ENCODE results near the gene HDAC9.

HDAC9 gene

DNA sequence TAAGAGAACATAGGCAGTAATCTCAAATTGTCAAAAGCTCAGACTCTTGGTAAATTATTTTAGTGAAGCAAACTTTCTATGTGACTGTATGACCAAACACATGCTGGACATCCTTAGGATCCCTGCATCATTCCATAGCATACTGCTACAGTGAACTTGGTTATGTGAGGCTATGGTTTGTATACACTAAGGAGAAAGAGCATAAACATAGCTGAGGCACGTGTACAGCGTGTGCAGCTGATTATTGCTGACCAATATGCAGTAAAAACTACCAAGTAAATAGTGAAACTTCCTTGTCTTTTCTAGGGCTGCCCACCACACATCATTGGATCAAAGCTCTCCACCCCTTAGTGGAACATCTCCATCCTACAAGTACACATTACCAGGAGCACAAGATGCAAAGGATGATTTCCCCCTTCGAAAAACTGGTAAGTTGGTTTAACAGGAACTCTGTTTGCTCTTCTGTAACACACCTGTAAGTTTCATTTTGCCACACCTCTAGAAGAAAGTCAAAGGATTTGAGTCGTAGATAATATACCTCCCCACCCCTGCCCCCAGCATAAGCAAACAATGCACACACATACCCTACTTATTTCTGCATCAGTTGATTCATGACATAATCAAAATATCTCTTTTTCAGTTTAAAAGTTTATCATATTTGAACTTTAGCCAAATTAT lies 98.2 kb downstream of the HDAC9 start:
- H3K4me2 ChIP-seq: no peak overlapping the region
- H3K27ac ChIP-seq: no peak overlapping the region
- H3K9me3 ChIP-seq: peaks cover 2% of the 10 kb centered on the region; the same call in 1 of the 2 replicates
- H3K36me3 ChIP-seq: peaks cover 71% of the 10 kb centered on the region
- peaks cover 7% of the 10 kb centered on the region; the same call in 1 of the 2 replicates for H3K4me1 ChIP-seq
- no peak overlapping the region for H3K4me3 ChIP-seq
- no peaks in the 10 kb centered on the region for H4K20me1 ChIP-seq
- H3K27me3 ChIP-seq: no peaks in the 10 kb centered on the region
- H3K9ac ChIP-seq: no peak overlapping the region
- TF ChIP-seq Cebpa-rat (IDR thresholded peaks at IDR 0.05): no peak

DNA sequence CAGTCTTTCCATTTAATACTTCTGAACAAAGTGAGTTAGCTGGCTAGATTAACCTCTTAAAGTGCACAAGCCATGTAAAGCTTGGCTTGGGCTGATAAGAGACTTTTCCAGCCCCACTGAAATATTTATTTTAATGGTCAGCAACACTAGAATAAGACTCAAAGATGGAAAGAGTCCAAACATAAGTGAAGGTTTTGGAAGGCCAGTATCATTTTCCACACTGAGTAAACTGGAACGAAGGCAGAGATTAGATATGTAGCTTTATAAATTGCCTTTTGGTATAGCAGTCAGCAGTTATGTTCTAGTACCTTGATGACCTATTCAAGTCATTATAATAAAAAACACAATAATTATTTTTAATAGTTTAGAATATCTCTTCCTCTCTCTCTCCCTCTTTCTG lies 102.2 kb downstream of the HDAC9 start:
- Histone ChIP-seq H3K4me2 (no peak overlapping the region), H3K27me3 (no peaks in the 10 kb centered on the region), H3K4me3 (no peak overlapping the region), H3K9ac (no peak overlapping the region), H3K9me3 (peaks cover 38% of the 10 kb centered on the region), H4K20me1 (no peaks in the 10 kb centered on the region), H3K4me1 (no peaks in the 10 kb centered on the region), H3K27ac (no peak overlapping the region), H3K36me3 (peaks cover 86% of the 10 kb centered on the region)
- no peak for TF ChIP-seq Cebpa-rat (IDR thresholded peaks at IDR 0.05)

DNA sequence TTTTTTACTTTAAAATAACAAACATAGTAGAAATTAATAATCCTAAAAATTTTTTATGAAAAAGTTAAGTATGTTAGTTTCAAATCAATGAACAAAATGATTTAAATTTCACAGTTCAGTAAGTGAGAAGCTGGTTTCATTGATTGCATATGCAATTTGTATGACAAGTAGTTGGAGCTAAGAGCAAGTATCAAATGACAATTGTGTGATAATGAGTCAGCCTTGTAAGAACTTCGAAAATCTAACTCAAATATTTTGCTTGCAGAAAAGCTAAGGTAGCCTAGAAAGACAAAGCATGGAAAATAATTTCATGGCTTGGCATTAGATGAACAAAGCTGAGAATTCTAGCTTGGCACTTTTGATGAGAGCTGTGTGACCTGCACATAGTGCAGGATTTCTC lies 111.5 kb downstream of the HDAC9 start:
- H3K9ac ChIP-seq: no peak overlapping the region
- no peak for TF ChIP-seq Cebpa-rat (IDR thresholded peaks at IDR 0.05)
- H4K20me1 ChIP-seq: no peaks in the 10 kb centered on the region
- peaks cover 32% of the 10 kb centered on the region for H3K9me3 ChIP-seq
- peaks cover 69% of the 10 kb centered on the region for H3K36me3 ChIP-seq
- no peak overlapping the region for H3K4me2 ChIP-seq
- H3K27ac ChIP-seq: no peak overlapping the region
- H3K4me1 ChIP-seq: no peaks in the 10 kb centered on the region
- H3K4me3 ChIP-seq: no peak overlapping the region
- H3K27me3 ChIP-seq: no peaks in the 10 kb centered on the region

DNA sequence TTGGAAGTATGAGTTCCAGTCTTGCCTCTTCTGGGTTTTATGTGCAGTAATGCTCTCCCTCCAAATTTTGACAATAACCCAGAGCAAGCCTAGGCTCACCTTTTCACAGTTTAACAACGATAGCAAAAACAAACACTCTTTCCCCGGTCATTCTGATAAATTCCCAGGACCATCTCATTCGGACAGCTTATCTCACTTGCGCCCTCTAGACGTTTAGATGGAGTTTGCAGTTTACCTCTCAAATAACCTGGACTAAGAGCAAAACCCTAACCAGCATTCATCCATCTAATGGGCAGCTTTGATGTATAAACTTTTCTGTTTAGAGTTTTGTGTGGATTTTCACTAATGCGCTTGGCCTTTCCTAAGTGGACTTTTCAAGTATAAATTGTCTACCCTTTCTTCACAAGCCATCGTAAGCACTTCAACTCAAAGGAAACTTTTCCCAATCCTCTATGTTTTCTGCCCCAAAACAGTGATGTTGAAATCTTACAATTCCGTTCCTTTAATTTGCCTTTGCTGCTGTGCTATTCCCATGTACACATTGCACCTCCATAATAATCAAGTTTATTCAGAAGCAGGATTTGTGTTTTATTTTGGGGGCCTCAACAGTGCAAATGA lies 114.9 kb downstream of the HDAC9 start:
- H4K20me1 ChIP-seq: no peaks in the 10 kb centered on the region
- no peaks in the 10 kb centered on the region for H3K4me1 ChIP-seq
- peaks cover 6% of the 10 kb centered on the region for H3K9me3 ChIP-seq
- H3K4me2 ChIP-seq: no peak overlapping the region
- no peak for TF ChIP-seq Cebpa-rat (IDR thresholded peaks at IDR 0.05)
- peaks cover 56% of the 10 kb centered on the region for H3K36me3 ChIP-seq
- no peaks in the 10 kb centered on the region for H3K27me3 ChIP-seq
- H3K9ac ChIP-seq: no peak overlapping the region
- H3K27ac ChIP-seq: no peak overlapping the region
- no peak overlapping the region for H3K4me3 ChIP-seq

DNA sequence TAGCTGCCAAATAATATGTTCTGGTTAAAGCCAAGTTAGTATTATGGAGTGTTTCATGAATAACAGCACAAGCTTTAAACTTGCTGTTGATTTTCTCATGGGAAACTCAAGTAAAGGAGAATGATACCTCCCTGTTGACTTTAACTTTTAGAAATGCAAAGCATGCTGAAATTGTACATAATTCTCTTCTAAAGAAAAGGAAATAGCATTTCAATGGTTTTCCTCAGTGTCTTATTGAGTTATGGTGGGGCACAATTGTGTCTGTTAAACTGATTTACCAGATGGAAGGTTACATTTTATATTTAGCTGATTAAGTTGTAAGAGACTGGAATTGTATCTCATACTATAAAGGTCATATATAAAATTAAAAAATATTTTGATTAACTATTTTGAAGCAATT lies 119.3 kb downstream of the HDAC9 start:
- Histone ChIP-seq H3K27me3 (no peaks in the 10 kb centered on the region), H3K36me3 (peaks cover 51% of the 10 kb centered on the region), H3K4me2 (no peak overlapping the region), H3K9me3 (no peaks in the 10 kb centered on the region), H3K4me1 (no peaks in the 10 kb centered on the region), H3K27ac (no peak overlapping the region), H3K4me3 (no peak overlapping the region), H4K20me1 (no peaks in the 10 kb centered on the region), H3K9ac (no peak overlapping the region)
- TF ChIP-seq Cebpa-rat (IDR thresholded peaks at IDR 0.05): no peak

DNA sequence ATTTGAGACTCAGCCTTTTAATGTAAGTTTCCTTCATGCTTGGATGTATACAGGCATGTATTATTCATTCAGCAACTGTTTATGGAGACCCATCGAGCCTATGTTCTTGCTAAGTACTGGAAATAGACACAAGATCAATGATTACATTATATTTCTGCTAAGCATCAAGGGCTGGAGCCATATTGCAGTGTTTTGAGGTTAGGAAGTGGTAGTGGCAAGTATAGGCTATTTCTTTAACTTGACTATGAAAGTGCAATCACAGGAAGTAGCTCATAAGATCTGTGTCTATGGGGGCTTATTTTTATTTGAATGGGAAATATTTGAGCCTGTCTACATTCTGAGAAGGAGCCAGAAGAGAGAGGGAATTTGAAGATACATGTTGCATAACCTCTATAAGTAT lies 123.8 kb downstream of the HDAC9 start:
- peaks cover 57% of the 10 kb centered on the region for H3K36me3 ChIP-seq
- no peak for TF ChIP-seq Cebpa-rat (IDR thresholded peaks at IDR 0.05)
- no peaks in the 10 kb centered on the region for H3K4me1 ChIP-seq
- H3K4me2 ChIP-seq: no peak overlapping the region
- H3K9me3 ChIP-seq: no peaks in the 10 kb centered on the region
- no peak overlapping the region for H3K27ac ChIP-seq
- H3K9ac ChIP-seq: no peak overlapping the region
- H4K20me1 ChIP-seq: no peaks in the 10 kb centered on the region
- H3K27me3 ChIP-seq: no peaks in the 10 kb centered on the region
- no peak overlapping the region for H3K4me3 ChIP-seq

DNA sequence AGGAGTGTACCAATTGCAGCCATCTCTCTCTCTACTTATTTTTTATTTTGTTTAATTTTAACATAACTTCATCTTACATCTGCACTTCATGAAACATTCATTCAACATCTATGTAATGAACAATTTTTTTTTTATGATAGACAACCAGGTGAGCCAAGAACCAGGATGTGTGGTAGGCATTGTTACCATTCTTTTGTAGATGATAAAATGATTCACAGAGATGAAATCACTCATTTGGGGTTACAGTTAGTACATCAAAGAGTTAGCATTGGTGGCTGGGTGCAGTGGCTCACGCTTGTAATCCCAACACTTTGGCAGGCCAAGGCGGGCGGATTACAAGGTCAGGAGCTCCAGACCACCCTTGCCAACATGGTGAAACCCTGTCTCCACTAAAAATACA lies 127.8 kb downstream of the HDAC9 start:
- H3K4me1 ChIP-seq: no peaks in the 10 kb centered on the region

GRCh38 chr7:18624459-18624858 lies 128.9 kb downstream of the HDAC9 start:
- H3K9ac ChIP-seq: no peak overlapping the region
- H3K36me3 ChIP-seq: peaks cover 75% of the 10 kb centered on the region
- H3K9me3 ChIP-seq: no peaks in the 10 kb centered on the region
- H4K20me1 ChIP-seq: no peaks in the 10 kb centered on the region
- no peak overlapping the region for H3K27ac ChIP-seq
- H3K27me3 ChIP-seq: no peaks in the 10 kb centered on the region
- no peak overlapping the region for H3K4me3 ChIP-seq
- TF ChIP-seq Cebpa-rat (IDR thresholded peaks at IDR 0.05): no peak
- H3K4me1 ChIP-seq: no peaks in the 10 kb centered on the region
- H3K4me2 ChIP-seq: no peak overlapping the region

More for the DNA sequence above, 127.8 kb downstream of the HDAC9 start:
- Histone ChIP-seq H3K27me3 (no peaks in the 10 kb centered on the region), H3K4me2 (no peak overlapping the region), H3K27ac (no peak overlapping the region), H3K9me3 (no peaks in the 10 kb centered on the region), H4K20me1 (no peaks in the 10 kb centered on the region), H3K4me3 (no peak overlapping the region), H3K36me3 (peaks cover 72% of the 10 kb centered on the region), H3K9ac (no peak overlapping the region)
- no peak for TF ChIP-seq Cebpa-rat (IDR thresholded peaks at IDR 0.05)

- peaks cover 79% of the 10 kb centered on the region for H3K36me3 ChIP-seq
- no peaks in the 10 kb centered on the region for H4K20me1 ChIP-seq
- no peak overlapping the region for H3K4me3 ChIP-seq
- H3K27ac ChIP-seq: no peak overlapping the region
- H3K27me3 ChIP-seq: no peaks in the 10 kb centered on the region
- H3K9me3 ChIP-seq: no peaks in the 10 kb centered on the region
- no peak overlapping the region for H3K4me2 ChIP-seq
- no peaks in the 10 kb centered on the region for H3K4me1 ChIP-seq
- no peak for TF ChIP-seq Cebpa-rat (IDR thresholded peaks at IDR 0.05)
- H3K9ac ChIP-seq: no peak overlapping the region
These were observed 130.5 kb downstream of the HDAC9 start for GRCh38 chr7:18626086-18626485.

DNA sequence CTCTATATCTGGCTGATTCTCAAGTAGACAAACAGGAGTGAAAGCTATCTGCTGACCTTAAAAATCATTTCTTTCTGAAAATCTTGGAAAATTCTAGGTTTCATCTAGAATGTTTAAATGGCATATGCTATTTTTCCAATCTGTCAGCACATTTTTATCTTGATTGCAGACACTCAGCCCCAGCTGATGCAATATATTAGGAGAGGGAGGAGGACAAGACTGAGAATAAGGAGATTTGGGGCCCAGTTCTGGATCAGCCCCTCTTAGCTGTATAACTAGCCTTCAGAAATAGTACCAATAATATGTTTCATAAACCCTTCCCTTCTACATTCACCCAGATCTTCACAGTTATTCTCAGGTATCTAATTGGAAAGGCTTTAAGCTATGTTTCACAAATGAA lies 131.2 kb downstream of the HDAC9 start:
- no peak for TF ChIP-seq Cebpa-rat (IDR thresholded peaks at IDR 0.05)
- no peak overlapping the region for H3K9ac ChIP-seq
- H3K36me3 ChIP-seq: peaks cover 84% of the 10 kb centered on the region
- no peak overlapping the region for H3K4me2 ChIP-seq
- H3K9me3 ChIP-seq: no peaks in the 10 kb centered on the region
- no peaks in the 10 kb centered on the region for H4K20me1 ChIP-seq
- no peaks in the 10 kb centered on the region for H3K4me1 ChIP-seq
- H3K4me3 ChIP-seq: no peak overlapping the region
- H3K27ac ChIP-seq: no peak overlapping the region
- no peaks in the 10 kb centered on the region for H3K27me3 ChIP-seq
